Astrocyte (in vitro differentiated cells and primary cell): ENCODE results near the gene KAT2B. TPM values are rescaled to one million over a fixed set of nuclear protein-coding genes. Genes with fewer than 3 reads are reported as not detected.
A peak's percentile ranks its signal among the peaks of the same experiment; 100 is the strongest.

Experiments
- DNase-seq: peaks from one replicate; pipeline ENCODE4 v3.0.0-alpha.2; 2010; ENCODE audit warnings: low read depth
- FAIRE-seq: peaks from 2 replicates; lab custom pipeline; 2011; peaks lifted over from hg19 to GRCh38; lab: Jason Lieb, UNC
- H2AFZ ChIP-seq: 2 replicates; pipeline ENCODE4 v1.6.0; 2012; ENCODE audit warnings: low read depth, low read length, inconsistent platforms
- H3K27ac ChIP-seq: 2 replicates; pipeline ENCODE4 v1.5.1; 2011; ENCODE audit warnings: low read depth, low read length, inconsistent platforms
- H3K27me3 ChIP-seq: 2 replicates; pipeline ENCODE4 v1.6.0; 2011; ENCODE audit warnings: low read length, inconsistent platforms; ENCODE audit not compliant: insufficient read depth
- H3K36me3 ChIP-seq: 2 replicates; pipeline ENCODE4 v1.5.1; 2011; ENCODE audit warnings: low read length, inconsistent platforms; ENCODE audit not compliant: insufficient read depth
- H3K4me1 ChIP-seq: 2 replicates; pipeline ENCODE4 v1.5.1; 2011; ENCODE audit warnings: low read length, inconsistent platforms; ENCODE audit not compliant: insufficient read depth
- H3K4me2 ChIP-seq: 2 replicates; pipeline ENCODE4 v1.6.0; 2012; ENCODE audit warnings: low read length, inconsistent platforms
- H3K4me3 ChIP-seq: 2 replicates; pipeline ENCODE4 v1.5.1; 2011; ENCODE audit warnings: low read depth, mild to moderate bottlenecking, low read length, inconsistent platforms; ENCODE audit not compliant: insufficient read depth
- H3K79me2 ChIP-seq: 2 replicates; pipeline ENCODE4 v1.6.0; 2012; ENCODE audit warnings: mild to moderate bottlenecking, low read length, inconsistent platforms; ENCODE audit not compliant: insufficient read depth
- H3K9ac ChIP-seq: 2 replicates; pipeline ENCODE4 v1.6.0; 2012; ENCODE audit warnings: mild to moderate bottlenecking, low read length, inconsistent platforms
- H3K9me3 ChIP-seq: 2 replicates; pipeline ENCODE4 v1.5.1; 2012; ENCODE audit warnings: low read depth, mild to moderate bottlenecking, low read length, inconsistent platforms; ENCODE audit not compliant: insufficient read depth
- H4K20me1 ChIP-seq: 2 replicates; pipeline ENCODE4 v1.6.0; 2012; ENCODE audit warnings: low read length, inconsistent platforms; ENCODE audit not compliant: insufficient read depth
- H3K27ac Mint-ChIP-seq: one replicate; pipeline ENCODE4 v1.8.0; 2021; ENCODE audit warnings: mild to moderate bottlenecking, mixed read lengths; ENCODE audit not compliant: unreplicated experiment
- H3K27me3 Mint-ChIP-seq: one replicate; pipeline ENCODE4 v1.8.0; 2021; ENCODE audit warnings: low read depth, mixed read lengths; ENCODE audit not compliant: unreplicated experiment
- H3K36me3 Mint-ChIP-seq: one replicate; pipeline ENCODE4 v1.8.0; 2021; ENCODE audit warnings: low read depth, mixed read lengths; ENCODE audit not compliant: unreplicated experiment
- H3K4me1 Mint-ChIP-seq: one replicate; pipeline ENCODE4 v1.8.0; 2021; ENCODE audit warnings: low read depth, mixed read lengths; ENCODE audit not compliant: unreplicated experiment
- H3K4me3 Mint-ChIP-seq: one replicate; pipeline ENCODE4 v1.8.0; 2021; ENCODE audit warnings: mild to moderate bottlenecking, moderate library complexity, mixed read lengths; ENCODE audit not compliant: unreplicated experiment
- H3K9me3 Mint-ChIP-seq: one replicate; pipeline ENCODE4 v1.8.0; 2021; ENCODE audit warnings: mild to moderate bottlenecking, mixed read lengths; ENCODE audit not compliant: unreplicated experiment
- EZH2 ChIP-seq: IDR thresholded peaks from 2 replicates; pipeline ENCODE4 v1.6.1; 2012; ENCODE audit warnings: mild to moderate bottlenecking, low read length, inconsistent platforms; ENCODE audit not compliant: insufficient read depth
- total RNA-seq: library from RNA; stranded (reverse); gene quantifications from 2 replicates; pipeline ENCODE4 v1.2.1, GENCODE V29; 2021
- TF ChIP-seq, protein P1 (sequence below): IDR thresholded peaks from 2 replicates; pipeline ENCODE4 v1.5.1; 2011; ENCODE audit warnings: low read depth, mild to moderate bottlenecking, inconsistent platforms, low read length, moderate library complexity; ENCODE audit not compliant: insufficient read depth

Gene KAT2B
- total RNA-seq, 1 donor from 2014 or later = 4.9 TPM

DNA sequence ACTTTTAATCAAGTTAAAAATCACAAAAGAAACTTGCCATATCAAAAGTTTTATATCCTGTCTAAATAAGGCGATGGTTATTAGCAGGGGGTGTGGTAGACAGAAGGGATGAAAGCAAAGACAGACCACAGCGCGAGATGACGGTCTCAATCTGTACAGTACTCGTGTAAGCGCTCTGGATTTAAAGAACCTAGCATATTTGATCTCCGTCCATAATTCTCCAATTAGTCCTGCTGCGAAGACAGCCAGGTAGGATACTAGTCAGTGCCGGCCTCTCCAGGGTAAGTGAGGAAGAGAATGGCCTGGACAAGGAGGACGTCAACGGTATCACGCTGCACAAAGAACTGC, 145.1 kb downstream of the KAT2B start:
- Mint-ChIP-seq H3K27ac (no peak overlapping the region), H3K4me1 (no peaks in the 10 kb centered on the region), H3K27me3 (no peaks in the 10 kb centered on the region), H3K9me3 (no peaks in the 10 kb centered on the region), H3K4me3 (no peak overlapping the region), H3K36me3 (no peaks in the 10 kb centered on the region)
- Histone ChIP-seq H3K4me1 (no peaks in the 10 kb centered on the region), H3K4me3 (peak overlapping the region; percentile 98), H3K36me3 (no peaks in the 10 kb centered on the region), H3K4me2 (peak overlapping the region; percentile 92), H3K27me3 (no peaks in the 10 kb centered on the region), H4K20me1 (no peaks in the 10 kb centered on the region), H3K27ac (peak overlapping the region; percentile 95), H3K79me2 (peaks cover 30% of the 10 kb centered on the region), H2AFZ (peak overlapping the region; percentile 98), H3K9me3 (no peaks in the 10 kb centered on the region), H3K9ac (peak overlapping the region; percentile 98)
- FAIRE-seq = no peak
- DNase-seq = peak; percentile 6
- TF ChIP-seq, protein P1, sequence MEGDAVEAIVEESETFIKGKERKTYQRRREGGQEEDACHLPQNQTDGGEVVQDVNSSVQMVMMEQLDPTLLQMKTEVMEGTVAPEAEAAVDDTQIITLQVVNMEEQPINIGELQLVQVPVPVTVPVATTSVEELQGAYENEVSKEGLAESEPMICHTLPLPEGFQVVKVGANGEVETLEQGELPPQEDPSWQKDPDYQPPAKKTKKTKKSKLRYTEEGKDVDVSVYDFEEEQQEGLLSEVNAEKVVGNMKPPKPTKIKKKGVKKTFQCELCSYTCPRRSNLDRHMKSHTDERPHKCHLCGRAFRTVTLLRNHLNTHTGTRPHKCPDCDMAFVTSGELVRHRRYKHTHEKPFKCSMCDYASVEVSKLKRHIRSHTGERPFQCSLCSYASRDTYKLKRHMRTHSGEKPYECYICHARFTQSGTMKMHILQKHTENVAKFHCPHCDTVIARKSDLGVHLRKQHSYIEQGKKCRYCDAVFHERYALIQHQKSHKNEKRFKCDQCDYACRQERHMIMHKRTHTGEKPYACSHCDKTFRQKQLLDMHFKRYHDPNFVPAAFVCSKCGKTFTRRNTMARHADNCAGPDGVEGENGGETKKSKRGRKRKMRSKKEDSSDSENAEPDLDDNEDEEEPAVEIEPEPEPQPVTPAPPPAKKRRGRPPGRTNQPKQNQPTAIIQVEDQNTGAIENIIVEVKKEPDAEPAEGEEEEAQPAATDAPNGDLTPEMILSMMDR = no peak
- TF ChIP-seq EZH2 = no peak

DNA sequence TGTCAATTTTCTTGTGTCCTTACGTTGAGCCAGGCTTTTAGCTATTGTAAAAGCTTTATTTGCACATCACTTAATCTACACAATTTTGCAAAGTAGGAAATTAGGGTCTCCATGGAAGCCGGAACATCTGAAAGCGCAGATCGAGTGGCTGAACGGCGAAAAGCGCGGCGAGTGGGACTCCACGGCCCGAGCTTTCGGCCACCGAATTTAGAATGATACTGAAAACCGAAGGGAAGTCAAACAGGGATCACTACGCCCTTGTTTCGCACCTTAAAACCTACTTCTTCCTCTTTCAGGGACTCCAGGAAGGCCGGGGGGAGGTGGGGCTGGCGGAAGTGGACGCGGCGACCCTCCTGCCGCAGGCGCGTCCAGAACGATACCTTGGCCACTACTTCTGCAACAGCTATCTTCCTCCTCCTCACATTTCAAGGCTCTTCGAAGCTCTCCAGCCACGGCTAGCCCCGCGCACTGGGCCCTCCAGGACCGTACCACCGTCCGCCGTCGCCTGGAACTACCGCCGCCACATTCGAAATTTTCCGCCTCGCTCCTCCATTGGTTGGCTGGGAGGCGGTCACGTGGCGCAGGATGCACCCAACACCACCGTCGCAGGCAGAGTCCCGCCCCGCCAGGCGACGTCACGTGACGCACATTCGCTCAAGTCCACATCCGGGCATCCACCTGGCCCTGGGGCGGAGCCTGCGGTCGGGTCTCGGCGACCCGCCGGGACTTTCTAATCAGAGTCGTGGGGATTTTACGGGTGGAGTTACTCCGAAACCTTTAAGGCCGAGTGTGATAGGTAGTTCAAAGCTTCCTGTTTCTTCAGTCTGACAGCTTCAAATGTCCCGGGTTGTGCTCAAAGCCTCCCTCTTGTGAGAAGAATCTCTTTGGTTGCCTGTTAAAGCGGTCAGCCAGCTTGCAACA, 145.7 kb downstream of the KAT2B start, which contains the start of gene SGO1:
Gene SGO1 (minus strand): TSS at position 528 of the 921 bp plus-strand sequence. CDS start 2,179 bp downstream, outside the sequence.
- FAIRE-seq (peak; percentile 39), DNase-seq (peak; percentile 92)
- no peaks in the 10 kb centered on the region for H3K27me3 ChIP-seq
- no peaks in the 10 kb centered on the region for H3K36me3 ChIP-seq
- peak within 1 kb of the TSS; percentile 98 for H2AFZ ChIP-seq
- peaks cover 30% of the 10 kb centered on the region for H3K79me2 ChIP-seq
- H3K27ac ChIP-seq = peak within 1 kb of the TSS; percentile 95
- peak within 1 kb of the TSS; percentile 98 for H3K4me3 ChIP-seq
- Mint-ChIP-seq H3K9me3 (no peaks in the 10 kb centered on the region), H3K27ac (no peak within 1 kb of the TSS), H3K4me1 (no peaks in the 10 kb centered on the region), H3K4me3 (no peak within 1 kb of the TSS), H3K27me3 (no peaks in the 10 kb centered on the region), H3K36me3 (no peaks in the 10 kb centered on the region)
- H3K9ac ChIP-seq = peak within 1 kb of the TSS; percentile 98
- H4K20me1 ChIP-seq = no peaks in the 10 kb centered on the region
- H3K4me1 ChIP-seq = no peaks in the 10 kb centered on the region
- no peak for TF ChIP-seq EZH2
- TF ChIP-seq, protein P1 = no peak
- no peaks in the 10 kb centered on the region for H3K9me3 ChIP-seq
- peak within 1 kb of the TSS; percentile 92 for H3K4me2 ChIP-seq

DNA sequence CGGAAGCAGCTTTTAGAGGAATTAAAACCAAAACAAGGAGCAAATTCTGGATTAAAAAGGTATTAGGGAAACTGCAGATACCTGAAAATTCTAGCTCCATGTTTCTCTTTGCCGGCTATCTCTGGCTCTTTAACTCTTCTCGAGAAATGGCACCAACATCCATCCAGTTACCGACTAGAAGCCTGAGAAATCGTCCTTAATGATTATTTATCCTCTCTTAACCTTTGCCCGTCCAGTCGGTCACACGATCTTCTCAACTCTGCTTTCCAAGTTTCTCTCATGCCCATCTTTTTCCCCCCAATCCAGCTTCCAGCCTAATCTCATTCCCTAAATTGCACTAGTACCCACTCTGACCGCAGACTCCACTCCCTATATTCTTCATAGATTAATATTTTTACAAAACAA, 146.4 kb downstream of the KAT2B start:
- H3K36me3 Mint-ChIP-seq = no peaks in the 10 kb centered on the region
- no peak for DNase-seq
- no peaks in the 10 kb centered on the region for H3K4me1 Mint-ChIP-seq
- H3K4me2 ChIP-seq = peak overlapping the region; percentile 92
- no peaks in the 10 kb centered on the region for H3K4me1 ChIP-seq
- peak overlapping the region; percentile 98 for H2AFZ ChIP-seq
- H3K79me2 ChIP-seq = peaks cover 30% of the 10 kb centered on the region
- H3K27me3 Mint-ChIP-seq = no peaks in the 10 kb centered on the region
- no peaks in the 10 kb centered on the region for H3K36me3 ChIP-seq
- peak overlapping the region; percentile 98 for H3K4me3 ChIP-seq
- no peak overlapping the region for H3K4me3 Mint-ChIP-seq
- no peak for TF ChIP-seq EZH2
- TF ChIP-seq, protein P1 = no peak
- no peaks in the 10 kb centered on the region for H3K9me3 ChIP-seq
- H3K9me3 Mint-ChIP-seq = no peaks in the 10 kb centered on the region
- H4K20me1 ChIP-seq = no peaks in the 10 kb centered on the region
- no peak for FAIRE-seq
- H3K27ac ChIP-seq = peak overlapping the region; percentile 95
- no peak overlapping the region for H3K27ac Mint-ChIP-seq
- H3K27me3 ChIP-seq = no peaks in the 10 kb centered on the region
- H3K9ac ChIP-seq = peak overlapping the region; percentile 98
